Activated CD8-positive, alpha-beta memory T cell treated with anti-CD3 and anti-CD28 coated beads for 1 hour (primary cell): ENCODE measurements around the gene UROC1.

Experiments used
- DNase-seq, 2 donors: peaks; one replicate each; pipeline ENCODE4 v3.0.0-alpha.2; 2020; ENCODE audit warnings: low read depth in 1 of 2; ENCODE audit errors: extremely low read depth in 1 of 2

The UROC1 gene

GRCh38 chr3:126497956-126498355, 19.6 kb downstream of the UROC1 start:
- DNase-seq = no peak

- DNase-seq = no peak
These were observed 20.4 kb downstream of the UROC1 start for GRCh38 chr3:126496894-126497850.

GRCh38 chr3:126495786-126496185, 21.8 kb downstream of the UROC1 start:
- no peak for DNase-seq

DNA sequence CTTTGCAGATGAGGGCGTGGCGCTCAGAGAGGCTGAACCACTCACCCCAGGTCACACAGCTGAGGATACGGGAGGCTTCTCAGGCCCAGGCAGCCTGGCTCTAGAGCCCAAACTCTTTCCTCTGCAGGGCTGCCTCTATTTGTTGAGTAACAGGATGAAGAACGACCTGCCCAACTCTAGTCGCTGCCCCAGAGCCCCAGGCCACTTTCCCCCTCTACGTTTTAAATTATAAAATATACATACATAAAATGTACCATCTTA, 22.7 kb downstream of the UROC1 start:
- DNase-seq = no peak

GRCh38 chr3:126494204-126494969, 23.2 kb downstream of the UROC1 start:
- DNase-seq = no peak

GRCh38 chr3:126493739-126494138, 23.8 kb downstream of the UROC1 start:
- no peak for DNase-seq

- no peak for DNase-seq
These were observed 24.5 kb downstream of the UROC1 start for GRCh38 chr3:126493051-126493450.

GRCh38 chr3:126491221-126492013, 26.2 kb downstream of the UROC1 start:
- no peak for DNase-seq

GRCh38 chr3:126490619-126491018, 27.0 kb downstream of the UROC1 start:
- DNase-seq = no peak

DNA sequence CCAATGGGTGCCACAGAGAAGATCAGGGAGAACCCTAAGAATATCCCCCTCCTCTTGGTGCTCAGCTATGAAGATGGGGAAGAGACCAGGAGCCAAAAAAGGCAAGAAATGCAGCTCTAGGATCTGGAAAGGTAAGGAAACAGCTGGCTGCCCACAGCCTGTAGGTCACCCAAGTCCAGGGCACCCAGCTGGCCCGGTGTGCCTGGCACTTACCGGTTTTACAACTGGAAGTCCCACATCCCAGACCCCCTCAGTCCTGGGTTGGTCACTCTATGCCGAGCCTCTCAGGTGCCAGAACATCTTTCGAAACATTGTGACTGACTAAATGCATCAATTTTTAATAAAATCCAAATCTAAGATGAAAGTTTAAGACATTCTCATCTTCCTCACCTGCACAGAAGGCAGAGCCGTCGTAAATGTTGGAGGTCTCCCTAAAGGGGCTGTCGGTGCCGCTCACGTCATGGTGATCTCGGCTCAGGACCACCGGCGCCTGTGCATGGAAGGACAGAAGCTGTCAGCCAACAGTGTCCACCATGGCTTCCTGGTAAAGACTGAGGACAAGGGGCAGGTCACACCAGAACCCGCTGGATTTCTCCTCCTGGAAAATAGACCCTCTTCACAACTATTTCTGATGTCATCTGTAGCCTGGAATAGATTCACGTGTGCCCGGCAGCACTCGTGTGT, 28.5 kb downstream of the UROC1 start:
- no peak for DNase-seq

DNA sequence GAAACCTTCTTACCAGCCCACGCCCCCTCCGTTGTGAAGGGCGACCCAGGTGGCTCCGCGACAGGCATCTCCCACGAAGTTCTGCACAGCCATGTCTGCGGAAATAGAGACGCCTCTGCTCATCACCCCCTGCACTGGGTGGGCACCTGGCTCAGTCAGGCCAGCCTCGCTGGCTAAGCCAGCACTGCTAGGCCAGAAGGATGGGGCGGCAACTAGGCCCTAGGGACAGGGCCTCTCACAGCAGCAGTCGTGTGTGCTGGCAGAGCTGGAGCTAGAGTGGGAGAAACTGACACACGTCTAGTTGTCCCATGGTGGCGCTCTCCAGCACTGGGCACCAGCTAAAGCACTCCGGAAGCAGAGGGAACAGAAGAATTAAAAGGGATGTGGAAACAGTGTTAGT, 29.4 kb downstream of the UROC1 start:
- DNase-seq = no peak

DNA sequence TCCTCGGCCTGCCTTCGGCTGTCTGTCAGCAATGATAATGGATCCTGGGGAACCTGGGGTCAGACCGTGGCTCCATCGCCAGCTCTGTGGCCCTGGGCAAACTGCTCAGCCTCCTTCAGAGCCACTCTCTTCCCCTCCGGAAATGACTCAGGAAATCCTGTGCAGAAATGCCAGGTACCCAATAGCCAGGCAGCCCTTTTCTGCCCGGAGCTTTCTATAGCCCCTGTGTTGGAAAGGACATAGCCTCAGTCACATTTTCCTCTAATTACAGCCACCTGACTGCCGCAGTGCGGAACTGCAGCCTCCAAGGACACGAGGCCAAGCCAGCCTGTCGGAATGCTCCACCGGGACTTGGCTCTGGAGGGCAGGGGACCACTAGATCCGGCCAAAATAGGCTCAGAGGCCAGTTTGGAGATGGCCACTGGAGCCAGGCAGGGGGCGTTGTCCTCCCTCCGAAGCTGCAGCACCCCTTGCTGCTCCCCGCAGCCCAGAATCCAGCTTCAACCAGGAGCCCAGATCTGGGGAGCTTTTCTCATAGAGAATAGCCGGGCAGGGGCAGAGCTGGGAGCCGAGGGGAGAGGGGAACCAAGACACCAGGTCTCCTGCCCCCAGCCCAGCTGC, 30.3 kb downstream of the UROC1 start:
- DNase-seq = no peak

DNA sequence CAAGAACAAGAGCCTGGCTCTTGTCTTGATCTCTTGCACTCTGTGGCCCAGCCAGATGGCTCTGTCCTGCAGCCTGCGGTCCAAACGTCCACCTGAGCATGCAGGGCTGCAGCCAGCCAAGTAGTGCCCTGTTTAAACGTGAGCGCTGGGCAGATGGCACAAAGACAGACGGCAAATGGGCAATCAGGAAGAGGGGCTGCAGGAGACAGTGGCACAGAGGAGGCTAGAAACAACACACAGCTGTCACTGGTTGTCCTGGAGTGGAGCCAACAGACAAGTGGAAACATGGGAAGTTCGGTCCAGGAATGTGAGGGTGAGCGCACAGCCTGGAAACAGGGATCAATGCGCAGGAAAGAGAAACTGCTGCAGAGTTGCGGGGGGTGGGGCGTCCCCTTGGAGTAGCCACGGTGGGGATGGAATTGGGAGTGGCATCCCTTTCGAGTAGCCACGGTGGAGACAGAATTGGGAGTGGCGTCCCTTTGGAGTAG, 31.2 kb downstream of the UROC1 start:
- no peak for DNase-seq

GRCh38 chr3:126485956-126486355, 31.6 kb downstream of the UROC1 start:
- DNase-seq = no peak

DNA sequence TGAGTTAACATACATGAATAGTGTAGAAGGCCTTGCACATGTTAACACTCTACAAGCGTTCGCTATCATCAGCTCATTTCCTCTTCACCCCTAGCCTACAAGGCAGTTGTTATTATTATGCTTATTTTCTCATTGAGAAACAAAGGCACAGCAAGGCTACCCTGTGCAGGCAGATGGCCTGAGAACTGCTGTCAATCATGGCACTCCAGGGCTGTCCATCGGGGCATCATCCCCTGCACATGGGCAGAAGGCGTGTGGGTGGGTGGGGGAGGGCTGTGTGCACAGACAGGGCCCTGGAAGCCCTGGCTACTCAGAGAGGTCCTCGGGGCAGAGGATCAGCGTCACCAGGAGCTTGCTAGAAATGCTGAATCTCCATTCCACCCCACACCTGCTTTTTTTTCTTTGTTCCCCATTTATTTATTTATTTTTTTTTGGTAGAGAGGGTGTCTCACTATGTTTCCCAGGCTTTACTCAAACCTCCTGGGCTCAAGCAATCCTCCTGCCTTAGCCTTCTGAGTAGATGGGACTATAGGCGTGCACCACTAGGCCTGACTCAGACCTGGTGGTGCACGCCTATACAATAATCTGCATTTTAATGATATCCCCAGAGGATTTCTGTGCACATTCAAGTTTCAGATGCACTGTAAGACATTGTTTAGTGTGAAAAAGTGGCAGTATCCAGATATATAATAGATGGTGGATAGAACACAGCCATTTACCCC, 32.2 kb downstream of the UROC1 start:
- DNase-seq = no peak

- DNase-seq = no peak
These were observed 32.9 kb downstream of the UROC1 start for GRCh38 chr3:126484662-126485061.

GRCh38 chr3:126484148-126484547, 33.4 kb downstream of the UROC1 start:
- DNase-seq = no peak

- no peak for DNase-seq
These were observed 34.2 kb downstream of the UROC1 start for GRCh38 chr3:126483321-126483761.

- no peak for DNase-seq
These were observed 34.9 kb downstream of the UROC1 start for GRCh38 chr3:126482503-126483255.
